H9 (cell line): Measurements from ENCODE around the gene TTC28. TPM values are rescaled to one million over a fixed set of nuclear protein-coding genes. Genes with fewer than 3 reads are reported as not detected.

Source experiments
- DNase-seq: peaks from one replicate; pipeline ENCODE4 v3.0.0-alpha.2; 2017
- H2AFZ ChIP-seq: one replicate; pipeline ENCODE4 v1.6.1; 2013; ENCODE audit warnings: mild to moderate bottlenecking, low read length, control low read depth, moderate library complexity
- H2AK5ac ChIP-seq: 2 replicates; pipeline ENCODE4 v1.6.1; 2013; ENCODE audit warnings: low read length, control low read depth, mixed read lengths; ENCODE audit not compliant: insufficient read length
- H2BK120ac ChIP-seq: one replicate; pipeline ENCODE4 v1.6.1; 2013; ENCODE audit warnings: low read depth, mild to moderate bottlenecking, low read length, control low read depth, inconsistent platforms; ENCODE audit not compliant: poor library complexity, severe bottlenecking
- H2BK12ac ChIP-seq: 2 replicates; pipeline ENCODE4 v1.6.1; 2013; ENCODE audit warnings: low read length, control low read depth, mixed read lengths, low read depth; ENCODE audit not compliant: insufficient read length
- H2BK15ac ChIP-seq: 2 replicates; pipeline ENCODE4 v1.6.1; 2013; ENCODE audit warnings: low read depth, low read length, control low read depth
- H2BK20ac ChIP-seq: one replicate; pipeline ENCODE4 v1.6.1; 2013; ENCODE audit warnings: low read depth, mild to moderate bottlenecking, low read length, control low read depth, inconsistent platforms; ENCODE audit not compliant: poor library complexity, severe bottlenecking
- H2BK5ac ChIP-seq: 2 replicates; pipeline ENCODE4 v1.6.1; 2013; ENCODE audit warnings: low read length, control low read depth, mixed read lengths; ENCODE audit not compliant: insufficient read length
- H3K14ac ChIP-seq: 2 replicates; pipeline ENCODE4 v1.6.1; 2013; ENCODE audit warnings: low read length, control low read depth; ENCODE audit not compliant: insufficient read depth
- H3K18ac ChIP-seq: 2 replicates; pipeline ENCODE4 v1.6.1; 2013; ENCODE audit warnings: low read depth, mild to moderate bottlenecking, mixed read lengths, low read length, control low read depth; ENCODE audit not compliant: insufficient read length
- H3K23ac ChIP-seq: 2 replicates; pipeline ENCODE4 v1.6.1; 2013; ENCODE audit warnings: low read length, control low read depth, mixed read lengths, low read depth; ENCODE audit not compliant: insufficient read length
- H3K23me2 ChIP-seq: 2 replicates; pipeline ENCODE4 v1.6.1; 2013; ENCODE audit warnings: low read depth, mild to moderate bottlenecking, mixed read lengths, low read length, control low read depth; ENCODE audit not compliant: insufficient read length, poor library complexity, severe bottlenecking
- H3K27ac ChIP-seq: 2 replicates; pipeline ENCODE4 v1.5.1; 2013; ENCODE audit warnings: low read length, control low read depth, mixed read lengths, low read depth; ENCODE audit not compliant: insufficient read length
- H3K27me3 ChIP-seq: 2 replicates; pipeline ENCODE4 v1.6.1; 2013; ENCODE audit warnings: low read length, control low read depth, inconsistent platforms; ENCODE audit not compliant: insufficient read depth
- H3K4ac ChIP-seq: 2 replicates; pipeline ENCODE4 v1.6.1; 2013; ENCODE audit warnings: low read depth, mild to moderate bottlenecking, control low read depth, inconsistent platforms, low read length, moderate library complexity
- H3K4me1 ChIP-seq: 2 replicates; pipeline ENCODE4 v1.6.1; 2013; ENCODE audit warnings: low read length, control low read depth, inconsistent platforms; ENCODE audit not compliant: insufficient read depth
- H3K4me2 ChIP-seq: 2 replicates; pipeline ENCODE4 v1.6.1; 2013; ENCODE audit warnings: low read length, control low read depth, mixed read lengths; ENCODE audit not compliant: insufficient read length, insufficient read depth
- H3K56ac ChIP-seq: 2 replicates; pipeline ENCODE4 v1.6.1; 2013; ENCODE audit warnings: low read depth, mild to moderate bottlenecking, mixed read lengths, low read length, control low read depth; ENCODE audit not compliant: insufficient read length
- H3K79me1 ChIP-seq: 2 replicates; pipeline ENCODE4 v1.6.1; 2013; ENCODE audit warnings: low read depth, mild to moderate bottlenecking, moderate library complexity, low read length, control low read depth, inconsistent platforms; ENCODE audit not compliant: insufficient read depth, poor library complexity, severe bottlenecking
- H3K79me2 ChIP-seq: 2 replicates; pipeline ENCODE4 v1.6.1; 2013; ENCODE audit warnings: low read length, control low read depth, inconsistent platforms; ENCODE audit not compliant: insufficient read depth
- H3K9ac ChIP-seq: 2 replicates; pipeline ENCODE4 v1.6.1; 2013; ENCODE audit warnings: low read length, control low read depth, mixed read lengths; ENCODE audit not compliant: insufficient read length; ENCODE audit errors: extremely low read depth
- H3K9me3 ChIP-seq: one replicate; pipeline ENCODE4 v1.6.1; 2013; ENCODE audit warnings: low read depth, low read length, inconsistent platforms; ENCODE audit not compliant: control insufficient read depth
- H3T11ph ChIP-seq: one replicate; pipeline ENCODE4 v1.6.1; 2013; ENCODE audit warnings: mild to moderate bottlenecking, low read length, control low read depth, inconsistent platforms
- H4K20me1 ChIP-seq: one replicate; pipeline ENCODE4 v1.6.1; 2013; ENCODE audit not compliant: control insufficient read depth, insufficient read length, insufficient read depth
- H4K5ac ChIP-seq: 2 replicates; pipeline ENCODE4 v1.6.1; 2013; ENCODE audit warnings: low read depth, mild to moderate bottlenecking, mixed read lengths, low read length, control low read depth; ENCODE audit not compliant: insufficient read length
- H4K8ac ChIP-seq: replicated peaks from 2 replicates; pipeline ENCODE4 v1.6.1; 2013; ENCODE audit warnings: low read length, control low read depth, mixed read lengths, low read depth; ENCODE audit not compliant: insufficient read length
- H4K91ac ChIP-seq: 2 replicates; pipeline ENCODE4 v1.6.1; 2013; ENCODE audit warnings: low read depth, mild to moderate bottlenecking, moderate library complexity, mixed read lengths, low read length, control low read depth; ENCODE audit not compliant: insufficient read length
- H3K27ac Mint-ChIP-seq, 3 experiments: 2 replicates in 2 of 3; 3 replicates in 1 of 3; pipeline ENCODE4 v1.8.0; 2020 to 2021; ENCODE audit warnings: mixed read lengths in 3 of 3, mild to moderate bottlenecking in 1 of 3, moderate library complexity in 1 of 3
- H3K27me3 Mint-ChIP-seq: 2 replicates; pipeline ENCODE4 v1.8.0; 2021; ENCODE audit warnings: low read depth, mild to moderate bottlenecking, moderate library complexity, mixed read lengths
- H3K36me3 Mint-ChIP-seq, 3 experiments: 2 replicates in 2 of 3; 3 replicates in 1 of 3; pipeline ENCODE4 v1.8.0; 2020 to 2021; ENCODE audit warnings: low read depth in 3 of 3, mixed read lengths in 3 of 3; ENCODE audit not compliant: insufficient read depth in 1 of 3
- H3K4me1 Mint-ChIP-seq, 2 experiments: 2 replicates each; pipeline ENCODE4 v1.8.0; 2020; ENCODE audit warnings: mixed read lengths in 2 of 2
- H3K4me3 Mint-ChIP-seq, 2 experiments: 2 replicates in 1 of 2; 3 replicates in 1 of 2; pipeline ENCODE4 v1.8.0; 2020 to 2021; ENCODE audit warnings: mild to moderate bottlenecking in 2 of 2, mixed read lengths in 2 of 2, moderate library complexity in 1 of 2
- H3K9me3 Mint-ChIP-seq, 2 experiments: 2 replicates in 1 of 2; 3 replicates in 1 of 2; pipeline ENCODE4 v1.8.0; 2020; ENCODE audit warnings: mild to moderate bottlenecking in 2 of 2, mixed read lengths in 2 of 2, moderate library complexity in 1 of 2
- WGBS: extraction: QIAGEN DNeasy Blood & Tissue Kit; methylation state at CpG from one replicate; pipeline ENCODE4 v1.1.7; 2013; ENCODE audit warnings: missing lambda C conversion rate, low lambda C conversion rate, mixed read lengths; ENCODE audit not compliant: insufficient read length; ENCODE audit errors: extremely low coverage; 5-methylcytosine and 5-hydroxymethylcytosine counted together
- total RNA-seq: library from RNA; stranded (reverse); gene quantifications from 2 replicates; pipeline ENCODE4 v1.2.1, GENCODE V29; 2021
- TF ChIP-seq, protein P1 (sequence below): fragments of 200-600 bp; sonication (generic); conservative IDR thresholded peaks from 3 replicates; pipeline ENCODE4 v1.8.0; 2021; ENCODE audit warnings: antibody characterized with exemption, mild to moderate bottlenecking

Gene TTC28
- total RNA-seq, 1 experiment from 2014 or later, result 13.6 TPM

DNA sequence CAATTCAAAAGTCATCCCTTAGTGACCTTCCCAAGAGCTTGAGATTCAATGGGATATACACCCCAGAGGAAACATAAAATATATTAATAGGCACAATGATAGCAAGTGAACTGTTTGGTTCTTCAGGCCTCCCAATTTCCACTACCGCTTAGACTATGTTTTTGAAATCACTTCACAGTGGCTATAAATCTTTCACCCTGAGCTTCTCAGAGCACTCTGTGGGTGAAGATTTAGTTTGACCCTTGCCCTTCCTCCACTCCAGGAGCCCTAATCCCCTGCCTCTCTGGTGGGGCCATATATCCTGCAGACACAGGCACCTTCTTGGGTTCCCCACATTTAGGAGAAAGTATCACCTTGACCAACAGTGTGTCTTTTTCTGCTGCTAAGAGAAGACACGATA is 573.7 kb downstream of the TTC28 start:
- Histone ChIP-seq H2BK15ac (no peak overlapping the region), H2BK5ac (no peak overlapping the region), H2BK20ac (no peak overlapping the region), H3K79me2 (no peaks in the 10 kb centered on the region), H3K23me2 (no peaks in the 10 kb centered on the region), H3K4ac (no peak overlapping the region), H2AFZ (no peak overlapping the region), H3K4me1 (no peaks in the 10 kb centered on the region; the same call in 1 of the 2 replicates), H3K18ac (no peak overlapping the region), H4K91ac (no peak overlapping the region), H2BK120ac (no peak overlapping the region), H3K79me1 (no peaks in the 10 kb centered on the region), H4K20me1 (no peaks in the 10 kb centered on the region), H3K9me3 (no peaks in the 10 kb centered on the region), H3K23ac (no peak overlapping the region), H3K9ac (no peak overlapping the region), H3K27ac (no peak overlapping the region), H4K5ac (no peak overlapping the region), H3T11ph (no peak overlapping the region), H2AK5ac (no peak overlapping the region), H4K8ac (no peak overlapping the region), H3K14ac (no peak overlapping the region), H2BK12ac (no peak overlapping the region), H3K27me3 (no peaks in the 10 kb centered on the region), H3K4me2 (no peak overlapping the region), H3K56ac (no peak overlapping the region)
- TF ChIP-seq, protein P1, sequence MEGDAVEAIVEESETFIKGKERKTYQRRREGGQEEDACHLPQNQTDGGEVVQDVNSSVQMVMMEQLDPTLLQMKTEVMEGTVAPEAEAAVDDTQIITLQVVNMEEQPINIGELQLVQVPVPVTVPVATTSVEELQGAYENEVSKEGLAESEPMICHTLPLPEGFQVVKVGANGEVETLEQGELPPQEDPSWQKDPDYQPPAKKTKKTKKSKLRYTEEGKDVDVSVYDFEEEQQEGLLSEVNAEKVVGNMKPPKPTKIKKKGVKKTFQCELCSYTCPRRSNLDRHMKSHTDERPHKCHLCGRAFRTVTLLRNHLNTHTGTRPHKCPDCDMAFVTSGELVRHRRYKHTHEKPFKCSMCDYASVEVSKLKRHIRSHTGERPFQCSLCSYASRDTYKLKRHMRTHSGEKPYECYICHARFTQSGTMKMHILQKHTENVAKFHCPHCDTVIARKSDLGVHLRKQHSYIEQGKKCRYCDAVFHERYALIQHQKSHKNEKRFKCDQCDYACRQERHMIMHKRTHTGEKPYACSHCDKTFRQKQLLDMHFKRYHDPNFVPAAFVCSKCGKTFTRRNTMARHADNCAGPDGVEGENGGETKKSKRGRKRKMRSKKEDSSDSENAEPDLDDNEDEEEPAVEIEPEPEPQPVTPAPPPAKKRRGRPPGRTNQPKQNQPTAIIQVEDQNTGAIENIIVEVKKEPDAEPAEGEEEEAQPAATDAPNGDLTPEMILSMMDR, result no peak
- Mint-ChIP-seq H3K27ac (no peak overlapping the region), H3K9me3 (no peaks in the 10 kb centered on the region), H3K4me3 (no peak overlapping the region), H3K36me3 (peaks cover 0 to 4% (median 3%) of the 10 kb centered on the region in 3 experiments; a peak in 3 of 7 replicates), H3K27me3 (no peaks in the 10 kb centered on the region; the same call in 1 of the 2 replicates), H3K4me1 (peaks cover 11 to 13% of the 10 kb centered on the region in 2 experiments)
- DNase-seq, result no peak
- no CpG with 5 or more reads among the region's 2 CpGs for WGBS
